Calu3 (cell line): ENCODE measurements around the gene THAP4. TPM values are rescaled to one million over a fixed set of nuclear protein-coding genes. Genes with fewer than 3 reads are reported as not detected.
"Not testable (repeated sequence)": the region's sequence is repeated elsewhere in the genome, so short reads cannot be mapped to it uniquely, and the experiment has no call there.

ENCODE experiments used
- BruUV-seq: library from RNA; stranded (reverse); fragments of 400-500 nt; replicated peaks from 2 replicates; lab custom pipeline; 2021; lab: Mats Ljungman, UMichigan
- CTCF ChIA-PET: fragments of 300-600 bp; sonication (Branson Sonifier 250); formaldehyde crosslinking; loops from one replicate; lab custom pipeline; 2022; ENCODE audit warnings: antibody characterized with exemption; lab: Charles Lee
- DNase-seq: peaks from one replicate; pipeline ENCODE4 v3.0.0; 2022
- H3K27ac Mint-ChIP-seq: one replicate; pipeline ENCODE4 v1.8.0; 2022; ENCODE audit warnings: mixed read lengths; ENCODE audit not compliant: unreplicated experiment
- H3K27me3 Mint-ChIP-seq: one replicate; pipeline ENCODE4 v1.8.0; 2022; ENCODE audit warnings: mixed read lengths; ENCODE audit not compliant: unreplicated experiment
- H3K36me3 Mint-ChIP-seq: one replicate; pipeline ENCODE4 v1.8.0; 2022; ENCODE audit warnings: mild to moderate bottlenecking, moderate library complexity, mixed read lengths; ENCODE audit not compliant: insufficient read depth, unreplicated experiment
- H3K4me1 Mint-ChIP-seq: one replicate; pipeline ENCODE4 v1.8.0; 2022; ENCODE audit warnings: mild to moderate bottlenecking, low read depth, mixed read lengths; ENCODE audit not compliant: unreplicated experiment
- H3K4me3 Mint-ChIP-seq: one replicate; pipeline ENCODE4 v1.8.0; 2022; ENCODE audit warnings: mild to moderate bottlenecking, low read depth, moderate library complexity, mixed read lengths; ENCODE audit not compliant: unreplicated experiment
- H3K9me3 Mint-ChIP-seq: one replicate; pipeline ENCODE4 v1.8.0; 2022; ENCODE audit warnings: low read depth, mixed read lengths; ENCODE audit not compliant: unreplicated experiment
- intact Hi-C: fragments of 100-400 bp; cut with micrococcal nuclease; formaldehyde crosslinking; loops from one replicate; pipeline ENCODE4 v1.10.0; 2022; ENCODE audit not compliant: unreplicated experiment
- total RNA-seq: library from RNA; stranded (reverse); gene quantifications from 2 replicates; pipeline ENCODE4 v1.2.3, GENCODE V29; 2022
- TF ChIP-seq, protein P1 (sequence below): fragments of 200-600 bp; IDR thresholded peaks from one replicate; pipeline ENCODE4 v1.8.0; 2022; ENCODE audit warnings: antibody characterized with exemption; ENCODE audit not compliant: unreplicated experiment

THAP4 gene
- total RNA-seq, 1 experiment from 2014 or later, result 57.5 TPM

DNA sequence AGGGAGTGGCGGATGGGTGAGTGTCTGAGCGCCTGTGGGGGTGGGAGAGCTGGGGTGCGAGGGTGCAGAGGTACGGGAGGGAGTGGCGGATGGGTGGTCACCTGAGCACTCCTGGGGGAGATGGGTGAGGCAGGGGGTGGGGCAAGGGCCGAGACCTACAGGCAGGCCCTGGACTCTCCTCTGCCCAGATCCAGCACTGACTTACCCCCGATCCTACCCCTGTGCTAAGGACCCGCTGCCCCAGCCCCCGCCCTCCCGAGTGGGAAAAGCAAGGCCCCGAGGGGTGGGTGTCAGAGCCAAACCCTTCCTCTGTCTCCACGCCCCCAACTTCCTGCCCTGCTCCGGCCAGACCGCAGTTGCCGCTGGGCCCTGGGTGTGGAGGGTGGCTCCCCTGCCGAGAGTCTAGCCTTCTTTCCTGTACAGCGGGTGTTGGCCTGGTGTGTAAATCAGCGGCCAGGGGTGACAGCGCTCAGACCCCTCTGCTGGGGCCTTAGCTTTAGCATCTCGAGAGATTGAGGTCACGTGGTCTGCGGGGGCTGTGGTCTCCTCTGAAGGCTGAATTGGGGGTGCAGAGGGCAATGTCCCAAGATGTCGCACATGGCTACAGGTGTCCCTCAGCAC is 65.9 kb downstream of the THAP4 start:
- TF ChIP-seq, protein P1, sequence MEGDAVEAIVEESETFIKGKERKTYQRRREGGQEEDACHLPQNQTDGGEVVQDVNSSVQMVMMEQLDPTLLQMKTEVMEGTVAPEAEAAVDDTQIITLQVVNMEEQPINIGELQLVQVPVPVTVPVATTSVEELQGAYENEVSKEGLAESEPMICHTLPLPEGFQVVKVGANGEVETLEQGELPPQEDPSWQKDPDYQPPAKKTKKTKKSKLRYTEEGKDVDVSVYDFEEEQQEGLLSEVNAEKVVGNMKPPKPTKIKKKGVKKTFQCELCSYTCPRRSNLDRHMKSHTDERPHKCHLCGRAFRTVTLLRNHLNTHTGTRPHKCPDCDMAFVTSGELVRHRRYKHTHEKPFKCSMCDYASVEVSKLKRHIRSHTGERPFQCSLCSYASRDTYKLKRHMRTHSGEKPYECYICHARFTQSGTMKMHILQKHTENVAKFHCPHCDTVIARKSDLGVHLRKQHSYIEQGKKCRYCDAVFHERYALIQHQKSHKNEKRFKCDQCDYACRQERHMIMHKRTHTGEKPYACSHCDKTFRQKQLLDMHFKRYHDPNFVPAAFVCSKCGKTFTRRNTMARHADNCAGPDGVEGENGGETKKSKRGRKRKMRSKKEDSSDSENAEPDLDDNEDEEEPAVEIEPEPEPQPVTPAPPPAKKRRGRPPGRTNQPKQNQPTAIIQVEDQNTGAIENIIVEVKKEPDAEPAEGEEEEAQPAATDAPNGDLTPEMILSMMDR, result no peak
- no peak for DNase-seq
- no peaks in the 10 kb centered on the region for H3K9me3 Mint-ChIP-seq
- intact Hi-C loops, result no loop called here
- H3K4me3 Mint-ChIP-seq, result no peak overlapping the region
- peaks cover 67% of the 10 kb centered on the region for H3K36me3 Mint-ChIP-seq
- H3K27ac Mint-ChIP-seq, result no peak overlapping the region
- CTCF ChIA-PET, result no interaction called here
- H3K27me3 Mint-ChIP-seq, result no peaks in the 10 kb centered on the region
- H3K4me1 Mint-ChIP-seq, result no peaks in the 10 kb centered on the region
- BruUV-seq, result no TSS peak

GRCh38 chr2:241569831-241570281 is 67.1 kb downstream of the THAP4 start:
- intact Hi-C loops, result no loop called here
- Mint-ChIP-seq H3K4me3 (no peak overlapping the region), H3K27me3 (no peaks in the 10 kb centered on the region), H3K27ac (no peak overlapping the region), H3K36me3 (peaks cover 66% of the 10 kb centered on the region), H3K4me1 (no peaks in the 10 kb centered on the region), H3K9me3 (no peaks in the 10 kb centered on the region)
- no TSS peak for BruUV-seq
- TF ChIP-seq, protein P1, result no peak
- CTCF ChIA-PET, result no interaction called here
- no peak for DNase-seq

DNA sequence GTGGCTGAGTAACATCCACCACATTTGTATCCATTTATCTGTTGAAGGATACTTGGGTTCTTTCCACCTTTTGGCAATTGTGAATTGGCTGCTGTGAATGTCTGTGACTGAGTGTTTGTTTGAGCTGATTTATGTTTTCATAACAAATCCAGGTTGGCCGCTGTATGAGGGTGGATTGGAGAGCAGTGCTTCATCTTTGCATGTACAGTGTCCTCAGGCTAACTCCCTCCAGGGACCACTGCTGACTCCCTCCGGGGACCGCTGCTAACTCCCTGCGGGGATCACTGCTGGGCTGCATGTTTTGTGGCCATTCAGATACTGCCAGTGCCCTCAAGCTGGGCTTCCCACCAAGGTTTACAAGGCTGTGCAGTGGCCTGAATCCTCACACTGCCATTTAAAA is 68.2 kb downstream of the THAP4 start:
- Mint-ChIP-seq H3K27ac (no peak overlapping the region), H3K9me3 (no peaks in the 10 kb centered on the region), H3K36me3 (peaks cover 56% of the 10 kb centered on the region), H3K4me3 (no peak overlapping the region), H3K4me1 (no peaks in the 10 kb centered on the region), H3K27me3 (no peaks in the 10 kb centered on the region)
- DNase-seq, result no peak
- CTCF ChIA-PET, result no interaction called here
- intact Hi-C loops, result no loop called here
- TF ChIP-seq, protein P1, result no peak
- no TSS peak for BruUV-seq

GRCh38 chr2:241567776-241568175 is 69.2 kb downstream of the THAP4 start:
- BruUV-seq, result no TSS peak
- H3K36me3 Mint-ChIP-seq, result peaks cover 53% of the 10 kb centered on the region
- no peak overlapping the region for H3K4me3 Mint-ChIP-seq
- H3K9me3 Mint-ChIP-seq, result no peaks in the 10 kb centered on the region
- no peaks in the 10 kb centered on the region for H3K27me3 Mint-ChIP-seq
- intact Hi-C loops, result no loop called here
- CTCF ChIA-PET, result no interaction called here
- no peak overlapping the region for H3K27ac Mint-ChIP-seq
- TF ChIP-seq, protein P1, result no peak
- peaks cover 7% of the 10 kb centered on the region for H3K4me1 Mint-ChIP-seq
- DNase-seq, result no peak

- H3K9me3 Mint-ChIP-seq, DNase-seq, H3K4me3 Mint-ChIP-seq, CTCF ChIA-PET, H3K4me1 Mint-ChIP-seq, H3K27me3 Mint-ChIP-seq, H3K27ac Mint-ChIP-seq, BruUV-seq, intact Hi-C loops: not testable (repeated sequence)
- peaks cover 57% of the 10 kb centered on the region for H3K36me3 Mint-ChIP-seq
These were observed 69.7 kb downstream of the THAP4 start for GRCh38 chr2:241567266-241567665.
